Body of pancreas (tissue), 4 donors: ENCODE data around the gene AHCYL1.

Experiments used
- CTCF ChIP-seq, 7 experiments: fragments of 450-650 bp in 4 of 7; fragments of 200-600 bp in 3 of 7; sonication (generic) in 3 of 7; IDR thresholded peaks; one replicate each; pipeline ENCODE4 v1.5.1; 2016 to 2019; ENCODE audit warnings: antibody characterized with exemption in 7 of 7
- POLR2A ChIP-seq, 3 donors: fragments of 450-650 bp; IDR thresholded peaks; one replicate each; pipeline ENCODE4 v1.6.1; 2016; ENCODE audit warnings: antibody characterized with exemption in 3 of 3, mild to moderate bottlenecking in 2 of 3

GRCh38 chr1:110067893-110068645 lies 83.5 kb downstream of the AHCYL1 start:
- TF ChIP-seq POLR2A (IDR thresholded peaks at IDR 0.05) (no peak), CTCF (IDR thresholded peaks at IDR 0.05) (no peak)
